GM23338 (cell line): ENCODE results near the gene L3MBTL4.

Experiments
- CTCF ChIP-seq, 2 experiments: fragments of 200-600 bp in 1 of 2; sonication (generic) in 1 of 2; conservative IDR thresholded peaks; 2 replicates each; pipeline versions ENCODE4 v1.5.1 to v1.6.1; 2016 to 2017; ENCODE audit warnings: antibody characterized with exemption in 2 of 2, low read depth in 2 of 2, mild to moderate bottlenecking in 2 of 2, moderate library complexity in 1 of 2
- EZH2 ChIP-seq: fragments of 200-600 bp; sonication (generic); IDR thresholded peaks from one replicate; pipeline ENCODE4 v1.8.0; 2017; ENCODE audit warnings: antibody characterized with exemption, mild to moderate bottlenecking, low read depth; ENCODE audit not compliant: unreplicated experiment
- EZH2phosphoT487 ChIP-seq: fragments of 200-600 bp; sonication (generic); IDR thresholded peaks from one replicate; pipeline ENCODE4 v1.8.1; 2018; ENCODE audit warnings: antibody characterized with exemption; ENCODE audit not compliant: unreplicated experiment
- POLR2AphosphoS5 ChIP-seq: IDR thresholded peaks from 2 replicates; pipeline ENCODE4 v1.6.1; 2016; ENCODE audit warnings: antibody characterized with exemption, low read depth
- TF ChIP-seq, protein P1 (sequence below): IDR thresholded peaks from one replicate; pipeline ENCODE4 v1.6.1; 2018; ENCODE audit warnings: antibody characterized with exemption; ENCODE audit not compliant: unreplicated experiment
- TF ChIP-seq, protein P2 (sequence below): fragments of 250-450 bp; sonication (Bioruptor Pico); IDR thresholded peaks from 2 replicates; pipeline ENCODE4 v1.5.0; 2020; ENCODE audit warnings: mild to moderate bottlenecking, moderate library complexity

GRCh38 chr18:6096730-6097129, 318.0 kb downstream of the L3MBTL4 start:
- TF ChIP-seq CTCF (conservative IDR thresholded peaks at IDR 0.05; ENCODE audit: low read depth in 2 of 2), result no peak
- no peak for TF ChIP-seq EZH2
- TF ChIP-seq, protein P1, sequence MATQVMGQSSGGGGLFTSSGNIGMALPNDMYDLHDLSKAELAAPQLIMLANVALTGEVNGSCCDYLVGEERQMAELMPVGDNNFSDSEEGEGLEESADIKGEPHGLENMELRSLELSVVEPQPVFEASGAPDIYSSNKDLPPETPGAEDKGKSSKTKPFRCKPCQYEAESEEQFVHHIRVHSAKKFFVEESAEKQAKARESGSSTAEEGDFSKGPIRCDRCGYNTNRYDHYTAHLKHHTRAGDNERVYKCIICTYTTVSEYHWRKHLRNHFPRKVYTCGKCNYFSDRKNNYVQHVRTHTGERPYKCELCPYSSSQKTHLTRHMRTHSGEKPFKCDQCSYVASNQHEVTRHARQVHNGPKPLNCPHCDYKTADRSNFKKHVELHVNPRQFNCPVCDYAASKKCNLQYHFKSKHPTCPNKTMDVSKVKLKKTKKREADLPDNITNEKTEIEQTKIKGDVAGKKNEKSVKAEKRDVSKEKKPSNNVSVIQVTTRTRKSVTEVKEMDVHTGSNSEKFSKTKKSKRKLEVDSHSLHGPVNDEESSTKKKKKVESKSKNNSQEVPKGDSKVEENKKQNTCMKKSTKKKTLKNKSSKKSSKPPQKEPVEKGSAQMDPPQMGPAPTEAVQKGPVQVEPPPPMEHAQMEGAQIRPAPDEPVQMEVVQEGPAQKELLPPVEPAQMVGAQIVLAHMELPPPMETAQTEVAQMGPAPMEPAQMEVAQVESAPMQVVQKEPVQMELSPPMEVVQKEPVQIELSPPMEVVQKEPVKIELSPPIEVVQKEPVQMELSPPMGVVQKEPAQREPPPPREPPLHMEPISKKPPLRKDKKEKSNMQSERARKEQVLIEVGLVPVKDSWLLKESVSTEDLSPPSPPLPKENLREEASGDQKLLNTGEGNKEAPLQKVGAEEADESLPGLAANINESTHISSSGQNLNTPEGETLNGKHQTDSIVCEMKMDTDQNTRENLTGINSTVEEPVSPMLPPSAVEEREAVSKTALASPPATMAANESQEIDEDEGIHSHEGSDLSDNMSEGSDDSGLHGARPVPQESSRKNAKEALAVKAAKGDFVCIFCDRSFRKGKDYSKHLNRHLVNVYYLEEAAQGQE, result no peak
- no peak for TF ChIP-seq POLR2AphosphoS5
- TF ChIP-seq EZH2phosphoT487, result no peak
- TF ChIP-seq, protein P2, sequence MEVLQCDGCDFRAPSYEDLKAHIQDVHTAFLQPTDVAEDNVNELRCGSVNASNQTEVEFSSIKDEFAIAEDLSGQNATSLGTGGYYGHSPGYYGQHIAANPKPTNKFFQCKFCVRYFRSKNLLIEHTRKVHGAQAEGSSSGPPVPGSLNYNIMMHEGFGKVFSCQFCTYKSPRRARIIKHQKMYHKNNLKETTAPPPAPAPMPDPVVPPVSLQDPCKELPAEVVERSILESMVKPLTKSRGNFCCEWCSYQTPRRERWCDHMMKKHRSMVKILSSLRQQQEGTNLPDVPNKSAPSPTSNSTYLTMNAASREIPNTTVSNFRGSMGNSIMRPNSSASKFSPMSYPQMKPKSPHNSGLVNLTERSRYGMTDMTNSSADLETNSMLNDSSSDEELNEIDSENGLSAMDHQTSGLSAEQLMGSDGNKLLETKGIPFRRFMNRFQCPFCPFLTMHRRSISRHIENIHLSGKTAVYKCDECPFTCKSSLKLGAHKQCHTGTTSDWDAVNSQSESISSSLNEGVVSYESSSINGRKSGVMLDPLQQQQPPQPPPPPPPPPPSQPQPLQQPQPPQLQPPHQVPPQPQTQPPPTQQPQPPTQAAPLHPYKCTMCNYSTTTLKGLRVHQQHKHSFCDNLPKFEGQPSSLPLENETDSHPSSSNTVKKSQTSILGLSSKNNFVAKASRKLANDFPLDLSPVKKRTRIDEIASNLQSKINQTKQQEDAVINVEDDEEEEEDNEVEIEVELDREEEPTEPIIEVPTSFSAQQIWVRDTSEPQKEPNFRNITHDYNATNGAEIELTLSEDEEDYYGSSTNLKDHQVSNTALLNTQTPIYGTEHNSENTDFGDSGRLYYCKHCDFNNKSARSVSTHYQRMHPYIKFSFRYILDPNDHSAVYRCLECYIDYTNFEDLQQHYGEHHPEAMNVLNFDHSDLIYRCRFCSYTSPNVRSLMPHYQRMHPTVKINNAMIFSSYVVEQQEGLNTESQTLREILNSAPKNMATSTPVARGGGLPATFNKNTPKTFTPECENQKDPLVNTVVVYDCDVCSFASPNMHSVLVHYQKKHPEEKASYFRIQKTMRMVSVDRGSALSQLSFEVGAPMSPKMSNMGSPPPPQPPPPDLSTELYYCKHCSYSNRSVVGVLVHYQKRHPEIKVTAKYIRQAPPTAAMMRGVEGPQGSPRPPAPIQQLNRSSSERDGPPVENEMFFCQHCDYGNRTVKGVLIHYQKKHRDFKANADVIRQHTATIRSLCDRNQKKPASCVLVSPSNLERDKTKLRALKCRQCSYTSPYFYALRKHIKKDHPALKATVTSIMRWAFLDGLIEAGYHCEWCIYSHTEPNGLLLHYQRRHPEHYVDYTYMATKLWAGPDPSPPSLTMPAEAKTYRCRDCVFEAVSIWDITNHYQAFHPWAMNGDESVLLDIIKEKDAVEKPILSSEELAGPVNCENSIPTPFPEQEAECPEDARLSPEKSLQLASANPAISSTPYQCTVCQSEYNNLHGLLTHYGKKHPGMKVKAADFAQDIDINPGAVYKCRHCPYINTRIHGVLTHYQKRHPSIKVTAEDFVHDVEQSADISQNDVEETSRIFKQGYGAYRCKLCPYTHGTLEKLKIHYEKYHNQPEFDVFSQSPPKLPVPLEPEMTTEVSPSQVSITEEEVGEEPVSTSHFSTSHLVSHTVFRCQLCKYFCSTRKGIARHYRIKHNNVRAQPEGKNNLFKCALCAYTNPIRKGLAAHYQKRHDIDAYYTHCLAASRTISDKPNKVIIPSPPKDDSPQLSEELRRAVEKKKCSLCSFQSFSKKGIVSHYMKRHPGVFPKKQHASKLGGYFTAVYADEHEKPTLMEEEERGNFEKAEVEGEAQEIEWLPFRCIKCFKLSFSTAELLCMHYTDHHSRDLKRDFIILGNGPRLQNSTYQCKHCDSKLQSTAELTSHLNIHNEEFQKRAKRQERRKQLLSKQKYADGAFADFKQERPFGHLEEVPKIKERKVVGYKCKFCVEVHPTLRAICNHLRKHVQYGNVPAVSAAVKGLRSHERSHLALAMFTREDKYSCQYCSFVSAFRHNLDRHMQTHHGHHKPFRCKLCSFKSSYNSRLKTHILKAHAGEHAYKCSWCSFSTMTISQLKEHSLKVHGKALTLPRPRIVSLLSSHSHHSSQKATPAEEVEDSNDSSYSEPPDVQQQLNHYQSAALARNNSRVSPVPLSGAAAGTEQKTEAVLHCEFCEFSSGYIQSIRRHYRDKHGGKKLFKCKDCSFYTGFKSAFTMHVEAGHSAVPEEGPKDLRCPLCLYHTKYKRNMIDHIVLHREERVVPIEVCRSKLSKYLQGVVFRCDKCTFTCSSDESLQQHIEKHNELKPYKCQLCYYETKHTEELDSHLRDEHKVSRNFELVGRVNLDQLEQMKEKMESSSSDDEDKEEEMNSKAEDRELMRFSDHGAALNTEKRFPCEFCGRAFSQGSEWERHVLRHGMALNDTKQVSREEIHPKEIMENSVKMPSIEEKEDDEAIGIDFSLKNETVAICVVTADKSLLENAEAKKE (CRISPR knock-in tag), result no peak
